Lung (tissue), 16 donors: ENCODE measurements around the gene CCDC68. TPM values are rescaled to one million over a fixed set of nuclear protein-coding genes. Genes with fewer than 3 reads are reported as not detected.
A peak's percentile ranks its signal among the peaks of the same experiment; 100 is the strongest.

Experiments used
- ATAC-seq: fragments of 200-7000 bp; cut with Tn5 transposase; one replicate; pipeline ENCODE4 v1.9.1; 2020; ENCODE audit warnings: moderate number of reproducible peaks; ENCODE audit not compliant: insufficient read depth, low FRiP score
- DNase-seq, 3 donors: peaks; one replicate each; pipeline ENCODE4 v3.0.0-alpha.2; 2013 to 2017
- H3K27ac ChIP-seq, 2 donors: one replicate each; pipeline ENCODE4 v1.5.1; 2013; ENCODE audit warnings: mild to moderate bottlenecking in 2 of 2, moderate library complexity in 2 of 2, control low read depth in 1 of 2, inconsistent platforms in 1 of 2, low read depth in 1 of 2, low read length in 1 of 2
- H3K27me3 ChIP-seq, 3 donors: one replicate each; pipeline ENCODE4 v1.5.1; 2013; ENCODE audit warnings: low read length in 2 of 3; ENCODE audit not compliant: control insufficient read depth in 3 of 3, insufficient read depth in 3 of 3
- H3K36me3 ChIP-seq, 4 donors: one replicate each; pipeline ENCODE4 v1.5.1; 2013; ENCODE audit warnings: low read length in 4 of 4, mild to moderate bottlenecking in 1 of 4, moderate library complexity in 1 of 4; ENCODE audit not compliant: control insufficient read depth in 4 of 4, insufficient read depth in 4 of 4
- H3K4me1 ChIP-seq, 5 donors: one replicate each; pipeline ENCODE4 v1.5.1; 2013; ENCODE audit warnings: low read length in 5 of 5, mild to moderate bottlenecking in 2 of 5, moderate library complexity in 1 of 5; ENCODE audit not compliant: control insufficient read depth in 5 of 5, insufficient read depth in 5 of 5
- H3K4me3 ChIP-seq: one replicate; pipeline ENCODE4 v1.5.1; 2013; ENCODE audit warnings: mild to moderate bottlenecking, control low read depth, moderate library complexity
- H3K9ac ChIP-seq, 2 donors: one replicate each; pipeline ENCODE4 v1.5.1; 2013; ENCODE audit warnings: low read length in 2 of 2, control low read depth in 1 of 2; ENCODE audit not compliant: insufficient read depth in 1 of 2
- H3K9me3 ChIP-seq, 4 donors: one replicate each; pipeline ENCODE4 v1.5.1; 2013; ENCODE audit warnings: low read length in 3 of 4, mild to moderate bottlenecking in 1 of 4, moderate library complexity in 1 of 4; ENCODE audit not compliant: control insufficient read depth in 4 of 4, insufficient read depth in 3 of 4
- CTCF ChIP-seq: IDR thresholded peaks from 2 replicates; pipeline ENCODE4 v1.5.1; 2012; ENCODE audit warnings: mild to moderate bottlenecking; ENCODE audit errors: control extremely low read depth, extremely low read depth
- WGBS, 2 donors: extraction: QIAGEN DNeasy Blood & Tissue Kit; methylation state at CpG; one replicate each; pipeline ENCODE4 v1.1.7; 2013; 5-methylcytosine and 5-hydroxymethylcytosine counted together
- long read RNA-seq, 5 donors: transcript quantifications; one replicate each; lab custom pipeline, GENCODE V29; 2026
- polyA plus RNA-seq, 2 donors: library from polyadenylated mRNA; stranded (reverse); fragments of 200-250 nt; gene quantifications; one replicate each; pipeline ENCODE4 v1.2.1, GENCODE V29; 2013
- total RNA-seq, 2 donors: library from RNA; depleted of rRNA in 1 of 2; stranded (reverse); fragments of >200 nt in 1 of 2; gene quantifications; one replicate each; pipeline ENCODE4 v1.2.1, GENCODE V29; 2014 to 2021
- donor health status: control.
- donor health status: control.
- donor health status: Bipolar disorder and iron deficiency.
- donor health status: healthy.
- donor health status: DM: yes; HTN: yes; CAD: no.

Gene CCDC68
- total RNA-seq (10 to 100 TPM; 10.6 to 90.4 TPM), polyA plus RNA-seq (1 to 10 TPM; 6.7 to 9.6 TPM)
- long read RNA-seq, donor 1, full-length matches to known transcripts = 2 of 15 reads
- long read RNA-seq, donor 1, partial matches to known transcripts = 13 of 15 reads
- long read RNA-seq, donor 1, other reads (novel, unspliced or antisense) = 0 of 15 reads
- long read RNA-seq, donor 2, full-length matches to known transcripts = 3 of 3 reads
- long read RNA-seq, donor 2, partial matches to known transcripts = 0 of 3 reads
- long read RNA-seq, donor 2, other reads (novel, unspliced or antisense) = 0 of 3 reads
- long read RNA-seq, donor 3 = 0 reads
- long read RNA-seq, donor 4, partial matches to known transcripts = 18 of 18 reads
- long read RNA-seq, donor 4, other reads (novel, unspliced or antisense) = 0 of 18 reads
- long read RNA-seq, donor 5, full-length matches to known transcripts = 2 of 8 reads
- long read RNA-seq, donor 5, partial matches to known transcripts = 6 of 8 reads
- long read RNA-seq, donor 5, other reads (novel, unspliced or antisense) = 0 of 8 reads

- H3K27ac ChIP-seq = peak within 1 kb of the TSS; percentile 74 to 97
Measured at GRCh38 chr18:54958704-54959625, at the start of gene CCDC68. CCDC68 (minus strand) TSS chr18:54959461; CDS start chr18:54942791, 16,670 bp downstream.

GRCh38 chr18:55007602-55008001 lies 48.3 kb upstream of the CCDC68 start:
- Histone ChIP-seq H3K36me3 (no peaks in the 10 kb centered on the region), H3K9me3 (no peaks in the 10 kb centered on the region), H3K27ac (no peak overlapping the region), H3K9ac (no peak overlapping the region), H3K4me1 (peaks cover 0 to 4% (median 0%) of the 10 kb centered on the region in 5 donors), H3K27me3 (no peaks in the 10 kb centered on the region), H3K4me3 (no peak overlapping the region)
- DNase-seq (peak in 2 of 3 donors; percentile 22 to 37), ATAC-seq (no peak)
- no peak for TF ChIP-seq CTCF
- 71 to 85% methylated on average over 4 of the region's 4 CpGs for WGBS, 2 donors

More at GRCh38 chr18:54958704-54959625, at the start of gene CCDC68:
- Histone ChIP-seq H3K36me3 (no peaks in the 10 kb centered on the region), H3K9me3 (no peaks in the 10 kb centered on the region), H3K4me3 (peak within 1 kb of the TSS; percentile 98), H3K9ac (peak within 1 kb of the TSS; percentile 70 to 90), H3K4me1 (peaks cover 0 to 66% (median 13%) of the 10 kb centered on the region in 5 donors), H3K27me3 (no peaks in the 10 kb centered on the region)
- WGBS, 2 donors = 6% methylated on average over 58 of the region's 58 CpGs
- ATAC-seq = peak; percentile 90
- peak; percentile 77 to 86 (median 79) for DNase-seq
- TF ChIP-seq CTCF = no peak

- Histone ChIP-seq H3K27ac (no peak overlapping the region), H3K4me3 (no peak overlapping the region), H3K9me3 (no peaks in the 10 kb centered on the region), H3K9ac (no peak overlapping the region), H3K27me3 (no peaks in the 10 kb centered on the region), H3K4me1 (peaks cover 0 to 4% (median 0%) of the 10 kb centered on the region in 5 donors), H3K36me3 (no peaks in the 10 kb centered on the region)
- no peak for ATAC-seq
- WGBS, 2 donors = 73 to 84% methylated on average over 5 of the region's 5 CpGs
- no peak for DNase-seq
- no peak for TF ChIP-seq CTCF
Measured at GRCh38 chr18:55003695-55004094, 44.4 kb upstream of the CCDC68 start.
